ENCODE measurements around the gene ZNF680.

ZNF680 gene

GRCh38 chr7:64562626-64563278 is at the start of gene ZNF680:
Gene ZNF680, minus strand, starts transcription at chr7:64563071. Its CDS starts 117 bp downstream, at chr7:64562954.
- peak within 1 kb of the TSS; percentile 94 for H3K4me3 ChIP-seq (ENCODE audit: low read depth, low read length)
- no peaks in the 10 kb centered on the region for H3K27me3 ChIP-seq (ENCODE audit: control insufficient read depth, insufficient read depth, low read length)
- no peaks in the 10 kb centered on the region for H3K36me3 ChIP-seq (ENCODE audit: control insufficient read depth, insufficient read depth, low read length)
- H3K9ac ChIP-seq (ENCODE audit: low read depth, low read length), result peak within 1 kb of the TSS; percentile 92
- no peaks in the 10 kb centered on the region for H3K9me3 ChIP-seq (ENCODE audit: control insufficient read depth, insufficient read depth, low read length)
- H3K4me1 ChIP-seq (ENCODE audit: control insufficient read depth, insufficient read depth, low read length), result no peaks in the 10 kb centered on the region

GRCh38 chr7:64612452-64612851 is 49.6 kb upstream of the ZNF680 start:
- no peaks in the 10 kb centered on the region for H3K27me3 ChIP-seq (ENCODE audit: control insufficient read depth, insufficient read depth, low read length)
- H3K36me3 ChIP-seq (ENCODE audit: control insufficient read depth, insufficient read depth, low read length), result no peaks in the 10 kb centered on the region
- H3K4me1 ChIP-seq (ENCODE audit: control insufficient read depth, insufficient read depth, low read length), result no peaks in the 10 kb centered on the region
- H3K4me3 ChIP-seq (ENCODE audit: low read depth, low read length), result no peak overlapping the region
- no peak overlapping the region for H3K9ac ChIP-seq (ENCODE audit: low read depth, low read length)
- peaks cover 51% of the 10 kb centered on the region for H3K9me3 ChIP-seq (ENCODE audit: control insufficient read depth, insufficient read depth, low read length)

GRCh38 chr7:64611717-64612116 is 48.8 kb upstream of the ZNF680 start:
- Histone ChIP-seq H3K9me3 (ENCODE audit: control insufficient read depth, insufficient read depth, low read length) (peaks cover 51% of the 10 kb centered on the region), H3K4me1 (ENCODE audit: control insufficient read depth, insufficient read depth, low read length) (no peaks in the 10 kb centered on the region), H3K9ac (ENCODE audit: low read depth, low read length) (no peak overlapping the region), H3K36me3 (ENCODE audit: control insufficient read depth, insufficient read depth, low read length) (no peaks in the 10 kb centered on the region), H3K4me3 (ENCODE audit: low read depth, low read length) (no peak overlapping the region), H3K27me3 (ENCODE audit: control insufficient read depth, insufficient read depth, low read length) (no peaks in the 10 kb centered on the region)

DNA sequence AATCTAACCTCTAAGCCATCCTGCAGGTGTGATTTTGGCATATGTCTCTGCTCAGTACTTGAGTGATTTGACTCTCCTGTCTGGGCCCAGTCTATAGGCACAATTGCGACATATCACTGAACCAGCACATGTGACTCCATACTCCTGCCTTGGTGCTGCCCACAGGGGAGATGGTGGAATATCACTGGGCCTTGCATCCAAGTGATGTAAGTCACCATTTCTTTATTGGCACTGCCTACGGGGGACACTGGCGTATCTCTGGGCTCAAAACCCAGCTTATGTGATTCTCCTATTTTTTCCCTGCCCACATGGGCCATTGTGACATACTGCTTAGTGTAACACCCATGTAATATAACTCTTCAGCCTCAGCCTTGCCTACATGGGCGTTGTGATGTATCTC is 48.1 kb upstream of the ZNF680 start:
- no peaks in the 10 kb centered on the region for H3K36me3 ChIP-seq (ENCODE audit: control insufficient read depth, insufficient read depth, low read length)
- no peaks in the 10 kb centered on the region for H3K4me1 ChIP-seq (ENCODE audit: control insufficient read depth, insufficient read depth, low read length)
- no peak overlapping the region for H3K4me3 ChIP-seq (ENCODE audit: low read depth, low read length)
- H3K27me3 ChIP-seq (ENCODE audit: control insufficient read depth, insufficient read depth, low read length), result no peaks in the 10 kb centered on the region
- H3K9ac ChIP-seq (ENCODE audit: low read depth, low read length), result no peak overlapping the region
- peaks cover 53% of the 10 kb centered on the region for H3K9me3 ChIP-seq (ENCODE audit: control insufficient read depth, insufficient read depth, low read length)

- Histone ChIP-seq H3K4me1 (ENCODE audit: control insufficient read depth, insufficient read depth, low read length) (no peaks in the 10 kb centered on the region), H3K36me3 (ENCODE audit: control insufficient read depth, insufficient read depth, low read length) (no peaks in the 10 kb centered on the region), H3K4me3 (ENCODE audit: low read depth, low read length) (no peak overlapping the region), H3K9ac (ENCODE audit: low read depth, low read length) (no peak overlapping the region), H3K27me3 (ENCODE audit: control insufficient read depth, insufficient read depth, low read length) (no peaks in the 10 kb centered on the region), H3K9me3 (ENCODE audit: control insufficient read depth, insufficient read depth, low read length) (peaks cover 43% of the 10 kb centered on the region)
Observed at GRCh38 chr7:64608116-64608910, 45.4 kb upstream of the ZNF680 start.

DNA sequence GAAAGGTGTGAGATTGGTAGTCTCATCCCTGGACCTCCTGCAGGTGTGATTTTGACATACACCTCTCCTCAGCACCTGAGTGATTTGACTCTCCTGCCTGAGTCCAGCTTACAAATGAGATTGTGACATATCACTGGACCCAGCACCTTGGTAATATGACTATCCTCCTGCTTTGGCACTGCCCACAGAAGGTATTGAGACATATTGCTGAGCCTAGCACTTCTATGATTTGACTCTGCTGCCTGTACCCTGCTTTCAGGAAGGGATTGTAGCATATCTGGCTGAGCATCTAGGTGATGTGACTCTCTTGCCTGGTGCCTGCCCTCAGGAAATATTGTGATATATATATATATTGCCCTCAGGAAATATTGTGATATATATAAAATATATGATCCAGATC is 43.5 kb upstream of the ZNF680 start:
- H3K4me3 ChIP-seq (ENCODE audit: low read depth, low read length), result no peak overlapping the region
- no peak overlapping the region for H3K9ac ChIP-seq (ENCODE audit: low read depth, low read length)
- no peaks in the 10 kb centered on the region for H3K36me3 ChIP-seq (ENCODE audit: control insufficient read depth, insufficient read depth, low read length)
- H3K4me1 ChIP-seq (ENCODE audit: control insufficient read depth, insufficient read depth, low read length), result no peaks in the 10 kb centered on the region
- H3K9me3 ChIP-seq (ENCODE audit: control insufficient read depth, insufficient read depth, low read length), result peaks cover 37% of the 10 kb centered on the region
- H3K27me3 ChIP-seq (ENCODE audit: control insufficient read depth, insufficient read depth, low read length), result no peaks in the 10 kb centered on the region

- H3K4me3 ChIP-seq (ENCODE audit: low read depth, low read length), result no peak overlapping the region
- peaks cover 31% of the 10 kb centered on the region for H3K9me3 ChIP-seq (ENCODE audit: control insufficient read depth, insufficient read depth, low read length)
- no peaks in the 10 kb centered on the region for H3K36me3 ChIP-seq (ENCODE audit: control insufficient read depth, insufficient read depth, low read length)
- H3K9ac ChIP-seq (ENCODE audit: low read depth, low read length), result no peak overlapping the region
- no peaks in the 10 kb centered on the region for H3K27me3 ChIP-seq (ENCODE audit: control insufficient read depth, insufficient read depth, low read length)
- H3K4me1 ChIP-seq (ENCODE audit: control insufficient read depth, insufficient read depth, low read length), result no peaks in the 10 kb centered on the region
Observed at GRCh38 chr7:64603271-64603670, 40.4 kb upstream of the ZNF680 start.

DNA sequence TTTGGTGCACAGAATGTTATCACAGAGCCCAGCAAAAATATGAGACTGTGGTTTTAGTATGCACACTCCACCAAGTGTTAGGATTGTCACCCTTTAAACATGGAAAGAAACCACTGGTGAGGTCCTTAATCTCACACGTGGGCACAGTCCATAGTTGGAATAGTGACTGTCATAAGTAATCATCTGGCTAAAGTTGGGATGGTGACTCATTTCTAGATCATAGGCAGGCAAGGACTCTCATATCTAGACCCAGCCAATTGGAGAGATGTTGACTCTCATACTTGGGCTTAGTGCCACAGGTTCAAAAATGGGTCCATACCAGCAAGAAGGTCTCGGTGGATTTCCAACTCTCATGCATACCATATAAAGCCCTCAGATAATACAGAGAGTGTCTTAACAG is 39.6 kb upstream of the ZNF680 start:
- Histone ChIP-seq H3K9me3 (ENCODE audit: control insufficient read depth, insufficient read depth, low read length) (peaks cover 30% of the 10 kb centered on the region), H3K36me3 (ENCODE audit: control insufficient read depth, insufficient read depth, low read length) (no peaks in the 10 kb centered on the region)

DNA sequence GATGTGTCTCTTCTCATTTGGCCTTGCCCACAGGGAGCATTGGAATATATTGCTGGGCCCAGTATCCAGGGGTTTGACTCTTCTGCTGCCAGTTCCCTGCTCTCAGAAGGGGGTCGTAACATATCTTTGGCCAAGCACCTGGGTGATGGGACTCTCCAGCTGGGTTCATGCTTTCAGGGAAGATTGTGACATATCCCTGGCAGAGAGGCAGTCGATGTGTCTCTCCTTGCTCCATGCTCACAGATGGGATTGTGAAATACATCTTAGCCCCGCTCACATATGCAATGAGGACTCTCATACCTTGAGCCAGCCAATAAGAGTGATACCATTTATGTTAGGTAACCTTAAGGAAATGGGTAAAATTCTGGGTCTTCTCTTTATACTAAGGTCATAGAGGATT is 39.2 kb upstream of the ZNF680 start:
- Histone ChIP-seq H3K36me3 (ENCODE audit: control insufficient read depth, insufficient read depth, low read length) (no peaks in the 10 kb centered on the region), H3K4me3 (ENCODE audit: low read depth, low read length) (no peak overlapping the region)

More for the DNA sequence above, 39.6 kb upstream of the ZNF680 start:
- no peaks in the 10 kb centered on the region for H3K4me1 ChIP-seq (ENCODE audit: control insufficient read depth, insufficient read depth, low read length)
- H3K4me3 ChIP-seq (ENCODE audit: low read depth, low read length), result no peak overlapping the region
- no peak overlapping the region for H3K9ac ChIP-seq (ENCODE audit: low read depth, low read length)
- H3K27me3 ChIP-seq (ENCODE audit: control insufficient read depth, insufficient read depth, low read length), result no peaks in the 10 kb centered on the region

GRCh38 chr7:64599359-64599758 is 36.5 kb upstream of the ZNF680 start:
- no peaks in the 10 kb centered on the region for H3K27me3 ChIP-seq (ENCODE audit: control insufficient read depth, insufficient read depth, low read length)
- H3K4me3 ChIP-seq (ENCODE audit: low read depth, low read length), result no peak overlapping the region
- H3K9ac ChIP-seq (ENCODE audit: low read depth, low read length), result no peak overlapping the region
- H3K36me3 ChIP-seq (ENCODE audit: control insufficient read depth, insufficient read depth, low read length), result no peaks in the 10 kb centered on the region
- peaks cover 24% of the 10 kb centered on the region for H3K9me3 ChIP-seq (ENCODE audit: control insufficient read depth, insufficient read depth, low read length)
- H3K4me1 ChIP-seq (ENCODE audit: control insufficient read depth, insufficient read depth, low read length), result no peaks in the 10 kb centered on the region

More for the DNA sequence above, 39.2 kb upstream of the ZNF680 start:
- Histone ChIP-seq H3K9ac (ENCODE audit: low read depth, low read length) (no peak overlapping the region), H3K4me1 (ENCODE audit: control insufficient read depth, insufficient read depth, low read length) (no peaks in the 10 kb centered on the region), H3K27me3 (ENCODE audit: control insufficient read depth, insufficient read depth, low read length) (no peaks in the 10 kb centered on the region), H3K9me3 (ENCODE audit: control insufficient read depth, insufficient read depth, low read length) (peaks cover 30% of the 10 kb centered on the region)

DNA sequence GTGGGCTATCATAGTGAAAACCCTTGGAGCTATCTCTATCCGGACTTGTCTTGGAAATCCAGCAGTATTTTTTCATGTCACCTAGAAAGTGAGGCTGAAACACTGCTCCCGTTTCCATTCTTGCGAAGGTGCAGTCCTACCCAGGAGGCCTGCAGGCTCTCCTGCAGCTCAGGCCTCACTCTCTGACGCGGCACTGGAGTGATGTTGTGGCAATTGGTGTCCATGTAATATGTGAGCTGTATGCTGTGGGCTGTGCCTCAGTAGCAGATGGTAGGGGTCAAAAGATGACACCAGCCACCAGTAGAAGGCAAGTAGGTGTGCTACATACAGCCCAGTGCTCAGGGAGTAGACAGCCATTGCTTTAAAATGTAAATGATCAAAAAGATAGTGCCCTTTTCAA is 28.1 kb upstream of the ZNF680 start:
- no peaks in the 10 kb centered on the region for H3K36me3 ChIP-seq (ENCODE audit: control insufficient read depth, insufficient read depth, low read length)
- no peaks in the 10 kb centered on the region for H3K4me1 ChIP-seq (ENCODE audit: control insufficient read depth, insufficient read depth, low read length)
- no peaks in the 10 kb centered on the region for H3K27me3 ChIP-seq (ENCODE audit: control insufficient read depth, insufficient read depth, low read length)
- H3K9me3 ChIP-seq (ENCODE audit: control insufficient read depth, insufficient read depth, low read length), result peaks cover 19% of the 10 kb centered on the region
- no peak overlapping the region for H3K4me3 ChIP-seq (ENCODE audit: low read depth, low read length)
- H3K9ac ChIP-seq (ENCODE audit: low read depth, low read length), result no peak overlapping the region
